Measurements from ENCODE around the gene AHCTF1.

The AHCTF1 gene

DNA sequence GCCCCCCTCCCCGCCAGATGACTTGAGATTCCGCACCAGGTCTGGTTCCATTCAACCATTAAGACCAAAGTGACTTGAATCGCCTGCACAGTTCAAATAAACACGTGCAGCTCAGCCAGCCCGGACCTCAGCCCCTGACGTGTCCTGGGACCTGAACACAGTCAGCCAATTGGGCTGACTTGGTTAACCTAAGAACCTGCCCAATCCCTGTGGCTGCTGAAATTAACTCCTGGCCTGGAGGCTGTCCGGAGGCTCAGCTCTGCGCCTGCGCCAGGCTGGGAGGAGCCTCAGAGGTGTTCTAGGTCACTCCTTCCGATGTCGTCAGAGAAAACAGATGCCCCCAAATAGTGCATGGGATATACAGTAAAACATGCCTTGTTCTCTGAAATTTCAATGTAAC, 134.2 kb downstream of the AHCTF1 start:
- no peak for DNase-seq

DNA sequence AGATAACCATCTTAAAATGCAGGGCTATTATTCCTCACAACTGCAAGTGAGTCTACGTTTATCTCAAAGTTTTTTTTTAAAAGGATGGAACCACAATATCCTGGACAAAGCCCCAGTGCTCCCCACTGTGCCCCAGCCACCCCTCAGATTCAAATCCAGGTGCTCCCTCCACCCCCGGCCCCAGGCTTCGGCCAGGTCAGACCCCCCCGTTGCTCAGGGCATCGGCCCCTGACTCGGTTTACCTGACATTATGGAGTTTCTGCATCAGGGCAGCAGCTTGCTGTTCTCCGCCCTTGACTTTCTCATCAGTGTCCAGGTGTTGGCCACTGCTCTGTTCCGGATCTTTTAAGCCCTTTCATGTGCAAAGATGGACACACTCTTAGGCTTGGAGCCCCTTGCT, 134.6 kb downstream of the AHCTF1 start:
- no peak for DNase-seq

DNA sequence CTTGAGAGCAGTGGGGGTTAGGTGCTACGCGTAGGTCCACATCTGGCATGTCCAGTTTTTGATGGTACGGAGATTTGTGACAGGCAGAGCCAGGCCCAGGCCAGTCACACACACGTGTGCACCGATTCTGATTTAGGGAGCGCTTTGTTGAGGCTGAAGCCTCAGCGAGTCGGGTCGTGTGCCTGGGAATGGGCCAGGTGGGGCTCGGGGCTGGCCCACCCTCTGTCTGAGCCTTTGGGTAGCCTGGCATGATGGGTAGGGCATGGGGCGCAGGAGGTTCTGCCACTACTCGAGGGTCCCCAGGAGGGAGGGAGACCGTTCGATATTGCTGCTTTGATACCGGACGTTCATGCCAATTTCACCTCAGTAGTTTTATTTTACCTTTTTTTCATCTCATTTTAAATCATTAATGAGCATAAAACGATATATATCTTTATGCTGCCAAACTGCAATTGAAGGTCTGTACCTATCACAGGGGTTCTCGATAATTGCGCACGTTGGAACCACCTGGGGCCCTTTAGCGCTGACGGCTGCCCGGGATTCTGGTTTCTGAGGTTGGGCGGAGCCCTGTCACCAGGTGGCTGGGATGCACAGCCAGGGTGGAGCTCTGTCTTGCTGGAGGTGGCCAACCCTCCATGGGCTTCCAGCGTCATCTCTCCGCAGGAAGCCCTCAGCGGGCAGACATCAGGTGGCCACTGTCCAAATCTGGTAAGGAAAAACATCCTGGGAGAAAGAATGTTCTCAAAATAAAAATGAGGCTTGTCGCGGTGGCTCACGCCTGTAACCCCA, 135.6 kb downstream of the AHCTF1 start:
- no peak for DNase-seq

DNA sequence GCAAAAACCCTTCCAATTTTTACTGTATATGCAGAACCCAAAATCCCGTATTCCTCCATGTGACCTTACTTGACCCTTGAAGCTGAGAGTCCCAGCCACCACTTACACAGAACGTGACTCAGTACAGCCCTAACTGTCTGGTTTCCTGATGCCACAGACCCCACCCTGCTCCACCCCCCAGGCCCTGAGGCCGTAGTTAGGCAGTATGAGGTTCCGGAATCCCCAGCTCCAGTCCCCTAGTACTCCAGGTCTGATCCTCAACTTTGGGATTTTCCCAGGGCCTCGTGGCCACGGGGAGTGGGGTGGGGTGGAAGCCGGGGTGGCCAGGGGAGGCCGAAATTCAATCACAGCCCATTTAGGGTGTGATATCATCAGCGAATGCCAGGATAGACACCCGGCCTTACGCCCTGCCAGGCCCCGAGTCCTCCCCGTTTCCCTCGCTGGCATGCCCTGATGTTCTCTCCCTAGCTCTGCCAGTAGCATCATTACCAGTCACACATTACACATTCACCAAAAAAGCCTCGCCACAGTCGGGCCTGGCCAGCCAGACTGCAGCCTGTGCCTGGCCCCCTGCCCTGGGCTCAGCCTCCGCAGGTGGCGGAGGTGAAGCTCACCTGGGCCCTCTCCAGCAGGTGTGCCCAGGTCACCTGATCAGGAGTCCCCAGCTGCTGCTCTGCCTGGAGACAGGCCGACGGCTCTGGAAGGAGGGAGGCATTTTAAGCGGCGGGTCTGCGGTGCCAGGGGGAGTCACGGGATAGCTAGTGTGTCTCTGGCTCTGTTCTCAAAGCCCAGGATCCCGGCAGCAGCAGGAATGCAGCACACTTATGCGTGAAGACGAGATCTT, 136.7 kb downstream of the AHCTF1 start:
- DNase-seq: no peak

DNA sequence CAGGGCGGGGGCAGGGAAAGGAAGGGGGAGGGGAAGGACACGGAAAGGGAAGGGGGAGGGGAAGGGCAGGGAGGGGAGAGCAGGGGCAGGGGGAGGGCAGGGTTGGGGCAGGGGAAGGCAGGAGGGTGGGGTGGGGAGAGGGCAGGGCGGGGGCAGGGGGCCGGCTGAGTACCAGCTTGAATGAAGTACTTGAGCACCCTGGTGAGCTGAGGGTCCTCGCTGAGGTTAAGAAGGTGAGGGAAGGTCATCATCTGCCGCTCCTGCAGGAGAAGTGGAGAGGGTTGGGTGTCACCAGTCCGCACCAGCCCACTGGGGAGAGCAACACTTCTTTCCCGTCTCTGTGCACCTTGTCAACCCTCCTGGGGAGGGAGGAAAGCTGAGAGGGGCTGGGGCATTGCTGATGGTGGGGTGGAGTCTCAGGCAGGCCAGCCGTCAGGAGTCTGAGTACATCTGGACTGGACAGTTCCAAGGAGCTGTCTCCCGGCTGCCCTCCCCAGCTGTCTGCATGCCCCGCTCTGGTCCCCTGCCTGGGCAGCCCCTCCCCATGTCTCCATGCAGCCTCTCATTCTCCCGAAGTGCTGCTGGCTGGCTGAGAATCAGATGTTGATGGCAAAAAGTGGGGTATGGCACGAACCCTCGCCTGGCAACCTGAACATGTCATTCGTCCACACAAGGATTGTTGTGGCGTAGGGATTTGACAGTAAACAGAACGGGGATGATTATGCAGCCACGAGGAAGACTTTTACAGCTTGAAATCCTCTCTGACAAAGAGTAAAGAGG, 137.5 kb downstream of the AHCTF1 start:
- DNase-seq: peak; percentile 13 to 60

DNA sequence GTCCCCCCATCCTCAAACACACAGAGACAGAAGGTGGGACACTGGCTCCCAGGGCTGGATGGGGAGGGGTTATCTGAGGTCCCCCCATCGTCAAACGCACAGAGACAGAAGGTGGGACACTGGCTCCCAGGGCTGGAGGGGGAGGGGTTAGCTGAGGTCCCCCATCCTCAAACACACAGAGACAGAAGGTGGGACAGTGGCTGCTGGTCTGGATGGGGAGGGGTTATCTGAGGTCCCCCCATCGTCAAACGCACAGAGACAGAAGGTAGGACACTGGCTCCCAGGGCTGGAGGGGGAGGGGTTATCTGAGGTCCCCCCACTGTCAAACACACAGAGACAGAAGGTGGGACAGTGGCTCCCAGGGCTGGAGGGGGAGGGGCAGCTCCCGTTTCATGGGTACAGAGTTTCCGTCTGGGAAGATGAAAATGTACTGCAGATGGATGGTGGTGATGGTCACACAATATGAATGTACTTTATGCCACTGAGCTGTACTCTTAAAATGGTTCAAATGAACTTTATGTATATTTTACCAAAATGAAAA, 138.3 kb downstream of the AHCTF1 start:
- peak in 1 of 2 experiments; percentile 46 for DNase-seq

DNA sequence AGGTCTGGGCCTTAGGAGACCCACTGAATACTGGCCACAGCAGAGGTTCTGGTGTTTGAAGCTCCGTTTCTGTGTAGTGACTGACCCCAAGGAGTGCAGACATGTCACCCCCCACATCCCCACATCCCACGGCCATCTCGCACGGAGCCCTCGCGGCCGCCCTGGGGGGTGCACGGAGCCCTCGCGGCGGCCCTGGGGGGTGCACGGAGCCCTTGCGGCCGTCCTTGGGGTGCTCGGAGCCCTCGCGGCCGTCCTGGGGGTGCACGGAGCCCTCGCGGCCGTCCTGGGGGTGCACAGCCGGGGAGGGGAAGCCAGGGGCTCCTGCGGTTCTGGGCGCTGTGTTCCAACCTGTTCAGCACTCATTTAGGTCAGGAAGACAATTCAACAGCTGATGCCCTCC, 139.1 kb downstream of the AHCTF1 start:
- DNase-seq: no peak

DNA sequence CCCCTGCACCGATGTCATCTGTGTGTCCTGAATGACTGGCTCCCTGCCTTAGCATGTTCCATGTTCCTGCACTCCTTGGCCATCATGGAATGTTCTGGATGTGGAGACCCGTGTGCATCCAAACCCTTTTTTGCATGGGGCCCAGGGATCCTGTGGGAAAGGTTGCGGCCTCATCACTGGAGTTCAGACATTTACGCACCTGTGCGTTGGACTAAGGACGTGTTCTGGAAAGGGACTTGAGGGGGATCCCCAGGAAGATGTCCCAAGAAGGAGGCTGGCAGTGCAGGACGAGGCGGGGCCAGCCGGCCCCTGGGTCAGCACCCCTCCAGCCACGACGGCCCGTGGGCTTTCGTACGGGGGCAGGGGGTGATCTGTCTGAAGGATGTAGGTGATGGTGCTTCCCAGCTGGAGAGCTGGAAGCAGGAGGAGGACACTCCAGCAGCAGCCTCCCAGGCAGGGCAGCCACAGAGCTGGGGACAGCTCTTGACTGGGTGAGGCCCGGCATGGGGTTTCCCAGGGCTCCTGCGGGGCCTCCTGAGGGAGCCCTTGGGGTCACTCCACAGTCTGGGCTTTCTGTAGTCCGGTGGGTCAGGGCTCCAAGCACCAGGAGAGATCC, 140.3 kb downstream of the AHCTF1 start:
- DNase-seq: no peak

DNA sequence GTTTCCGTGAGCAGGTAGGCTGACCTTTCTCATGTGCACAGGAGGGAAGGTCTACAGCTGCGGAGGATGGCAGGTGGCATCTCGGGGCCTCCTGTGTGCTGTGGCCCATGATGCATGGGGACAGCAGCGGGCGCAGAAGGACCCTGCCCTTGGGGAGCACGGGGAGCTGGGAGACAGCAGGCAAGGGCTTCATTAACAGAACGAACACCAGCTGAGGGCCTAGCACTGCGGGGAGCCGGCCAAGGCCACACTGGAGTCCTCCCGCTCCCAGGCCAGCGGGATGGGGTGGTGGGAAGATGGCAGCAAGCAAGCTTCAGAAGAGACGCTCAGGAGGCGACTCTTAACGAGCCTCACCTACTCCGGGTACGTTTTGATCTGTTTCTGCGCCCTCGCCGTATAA, 140.9 kb downstream of the AHCTF1 start:
- no peak for DNase-seq

DNA sequence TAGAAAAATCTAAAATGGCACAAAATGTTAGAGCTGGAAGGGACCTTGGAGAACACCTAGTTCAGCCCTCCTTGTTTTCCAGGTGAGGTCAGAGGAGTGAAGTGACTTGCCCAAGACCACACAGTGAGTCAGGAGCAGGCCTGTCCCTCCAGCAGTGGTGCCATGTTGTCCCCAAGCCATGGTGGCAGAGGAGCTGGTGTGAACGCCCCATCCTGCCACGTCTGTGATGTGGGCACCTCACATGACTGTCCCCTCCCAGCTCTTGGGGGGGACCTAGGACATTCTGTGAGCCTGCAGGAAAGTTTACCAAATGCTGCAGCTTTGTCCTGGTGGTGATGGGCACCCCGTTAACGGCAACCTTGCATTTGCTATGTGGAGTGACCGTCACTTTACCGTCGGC, 141.4 kb downstream of the AHCTF1 start:
- DNase-seq: no peak

DNA sequence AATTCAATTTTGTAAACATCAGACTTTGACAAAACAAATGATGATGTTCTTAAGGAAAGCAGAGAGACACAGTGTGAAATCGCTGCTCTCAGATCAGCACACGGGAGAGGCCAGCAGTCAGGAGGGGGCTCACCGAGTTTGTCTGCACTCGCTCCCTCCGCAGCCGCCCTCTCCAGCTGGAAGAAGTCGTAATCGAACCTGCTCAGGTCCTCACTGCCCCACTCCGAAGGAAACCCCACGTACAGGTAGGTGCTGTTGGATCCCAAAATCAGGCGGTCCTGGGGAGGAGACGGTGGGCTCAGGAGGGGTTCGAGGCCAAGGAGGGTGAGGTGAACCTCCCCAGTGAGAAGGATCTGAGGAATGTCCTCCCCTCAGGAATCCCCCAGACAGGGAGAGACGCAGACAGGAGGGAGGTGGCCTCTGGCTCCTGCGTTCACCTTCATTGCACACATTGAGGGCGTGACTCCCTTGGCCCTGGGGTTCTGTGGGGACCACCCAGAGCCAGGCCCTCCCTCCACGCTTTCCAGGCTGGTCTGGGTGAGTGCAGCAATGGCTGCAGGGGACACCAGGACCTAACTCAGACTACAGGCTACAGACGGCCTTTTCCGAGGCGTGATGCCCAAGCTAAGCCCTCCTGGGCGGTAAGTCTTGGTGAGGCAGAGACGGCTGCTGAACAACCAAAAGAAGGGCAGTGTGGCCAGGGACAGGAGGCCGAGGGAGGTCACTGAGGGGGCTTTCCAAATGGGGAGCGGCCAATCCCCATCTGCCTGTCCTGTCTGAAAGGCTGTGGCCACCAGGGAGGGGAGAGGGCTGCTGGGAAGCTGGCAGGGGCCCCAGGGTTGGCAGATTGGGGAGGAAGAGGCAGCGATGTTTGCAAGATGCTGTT, 142.1 kb downstream of the AHCTF1 start:
- DNase-seq: no peak
